AG10803 (cell line): Measurements from ENCODE around the gene MYL9.

Experiments
- DNase-seq: peaks from one replicate; pipeline ENCODE4 v3.0.0; 2010; ENCODE audit warnings: low read depth
- H3K4me3 ChIP-seq: 2 replicates; pipeline ENCODE4 v1.5.1; 2011; ENCODE audit warnings: mild to moderate bottlenecking, low read length, control low read depth
- TF ChIP-seq, protein P1 (sequence below): conservative IDR thresholded peaks from 2 replicates; pipeline ENCODE4 v1.5.1; 2011; ENCODE audit warnings: mild to moderate bottlenecking, low read length, control low read depth, inconsistent platforms

Gene MYL9

DNA sequence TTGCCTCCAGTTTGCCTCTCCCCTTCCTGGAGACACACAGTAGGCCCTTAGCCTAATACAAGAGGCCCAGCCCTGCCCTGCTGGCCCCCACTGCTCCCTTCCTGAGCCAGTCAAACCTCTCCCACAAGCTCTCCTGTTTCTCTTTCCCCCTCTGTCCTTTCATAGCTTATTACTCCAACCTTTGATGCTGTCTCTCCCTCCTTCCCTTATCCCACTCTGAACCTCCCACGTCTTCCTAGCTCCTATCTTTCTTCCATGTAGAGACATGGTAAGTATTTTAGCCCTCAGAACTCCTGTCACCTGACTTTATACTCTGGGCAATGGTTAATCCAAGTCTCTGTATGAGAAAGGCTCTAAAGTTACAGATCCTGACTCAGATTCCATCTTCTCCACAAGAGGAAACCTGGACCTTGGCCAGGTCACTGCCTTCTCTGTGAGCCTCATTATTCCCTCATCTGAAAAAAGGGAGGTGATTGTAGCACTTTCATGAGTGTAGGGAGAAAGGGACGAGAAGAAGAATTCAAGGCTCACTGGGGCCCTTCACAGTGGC lies 38.8 kb downstream of the MYL9 start:
- TF ChIP-seq, protein P1, sequence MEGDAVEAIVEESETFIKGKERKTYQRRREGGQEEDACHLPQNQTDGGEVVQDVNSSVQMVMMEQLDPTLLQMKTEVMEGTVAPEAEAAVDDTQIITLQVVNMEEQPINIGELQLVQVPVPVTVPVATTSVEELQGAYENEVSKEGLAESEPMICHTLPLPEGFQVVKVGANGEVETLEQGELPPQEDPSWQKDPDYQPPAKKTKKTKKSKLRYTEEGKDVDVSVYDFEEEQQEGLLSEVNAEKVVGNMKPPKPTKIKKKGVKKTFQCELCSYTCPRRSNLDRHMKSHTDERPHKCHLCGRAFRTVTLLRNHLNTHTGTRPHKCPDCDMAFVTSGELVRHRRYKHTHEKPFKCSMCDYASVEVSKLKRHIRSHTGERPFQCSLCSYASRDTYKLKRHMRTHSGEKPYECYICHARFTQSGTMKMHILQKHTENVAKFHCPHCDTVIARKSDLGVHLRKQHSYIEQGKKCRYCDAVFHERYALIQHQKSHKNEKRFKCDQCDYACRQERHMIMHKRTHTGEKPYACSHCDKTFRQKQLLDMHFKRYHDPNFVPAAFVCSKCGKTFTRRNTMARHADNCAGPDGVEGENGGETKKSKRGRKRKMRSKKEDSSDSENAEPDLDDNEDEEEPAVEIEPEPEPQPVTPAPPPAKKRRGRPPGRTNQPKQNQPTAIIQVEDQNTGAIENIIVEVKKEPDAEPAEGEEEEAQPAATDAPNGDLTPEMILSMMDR: no peak
- no peak overlapping the region for H3K4me3 ChIP-seq
- peak; percentile 15 for DNase-seq

DNA sequence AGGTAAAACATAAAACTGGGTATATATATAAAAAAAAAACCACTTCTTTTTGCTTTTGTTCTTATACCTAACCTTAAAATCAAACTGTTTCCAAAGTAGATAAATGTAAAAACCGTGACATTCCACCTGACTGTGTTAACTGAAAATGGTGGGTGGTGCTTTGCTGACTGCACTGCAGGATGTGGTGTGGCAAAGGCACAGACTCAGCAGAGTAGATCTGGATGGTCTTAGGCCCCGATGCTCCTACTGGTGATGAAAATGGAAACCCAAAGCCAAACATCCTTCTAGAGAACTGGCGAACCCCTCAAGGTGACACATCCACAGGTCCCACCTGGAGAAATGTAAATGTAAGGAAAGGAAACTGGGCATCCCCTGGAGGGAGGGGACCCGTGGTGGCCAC lies 41.0 kb downstream of the MYL9 start:
- TF ChIP-seq, protein P1: no peak
- no peak for DNase-seq
- H3K4me3 ChIP-seq: no peak overlapping the region

DNA sequence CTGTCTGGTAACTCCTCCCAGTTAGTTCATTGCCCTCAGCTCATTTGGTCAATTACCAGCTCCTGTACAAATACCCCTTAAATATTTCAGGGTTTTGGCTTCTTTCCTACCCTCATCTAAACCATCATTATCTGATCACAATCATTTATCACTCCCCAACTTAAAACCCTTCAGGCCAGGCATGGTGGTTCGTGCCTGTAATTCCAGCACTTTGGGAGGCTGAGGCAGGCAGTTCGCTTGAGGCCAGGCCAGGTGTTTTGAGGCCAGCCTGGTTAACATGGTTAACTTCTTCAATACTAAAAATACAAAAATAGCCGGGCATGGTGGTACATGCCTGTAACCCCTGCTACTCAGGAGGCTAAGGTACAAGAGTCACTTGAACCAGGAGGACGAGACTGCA lies 41.5 kb downstream of the MYL9 start:
- H3K4me3 ChIP-seq: no peak overlapping the region
- DNase-seq: no peak
- TF ChIP-seq, protein P1: no peak

DNA sequence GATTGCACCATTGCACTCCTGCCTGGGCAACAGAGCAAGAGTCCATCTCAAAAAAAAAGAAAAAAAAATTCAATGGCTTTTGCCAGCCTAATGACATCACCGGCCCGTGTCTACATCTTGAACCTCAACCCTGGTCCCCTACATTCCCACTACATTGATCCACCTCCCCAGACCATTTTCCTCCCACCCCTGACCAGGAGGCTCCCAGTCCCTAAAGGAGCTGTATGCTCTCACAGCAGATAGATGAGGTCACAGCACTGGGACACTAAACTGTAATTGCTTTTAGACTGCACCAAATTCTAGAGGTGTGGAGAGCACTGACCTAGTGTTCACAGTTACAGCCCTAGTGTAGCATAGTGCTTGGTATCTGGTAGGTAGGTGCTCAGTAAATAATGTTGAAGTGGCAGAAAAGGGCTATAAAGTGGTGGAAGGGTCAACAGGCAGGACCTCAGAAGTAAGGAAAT lies 42.7 kb downstream of the MYL9 start:
- no peak for DNase-seq
- TF ChIP-seq, protein P1: no peak
- H3K4me3 ChIP-seq: no peak overlapping the region

DNA sequence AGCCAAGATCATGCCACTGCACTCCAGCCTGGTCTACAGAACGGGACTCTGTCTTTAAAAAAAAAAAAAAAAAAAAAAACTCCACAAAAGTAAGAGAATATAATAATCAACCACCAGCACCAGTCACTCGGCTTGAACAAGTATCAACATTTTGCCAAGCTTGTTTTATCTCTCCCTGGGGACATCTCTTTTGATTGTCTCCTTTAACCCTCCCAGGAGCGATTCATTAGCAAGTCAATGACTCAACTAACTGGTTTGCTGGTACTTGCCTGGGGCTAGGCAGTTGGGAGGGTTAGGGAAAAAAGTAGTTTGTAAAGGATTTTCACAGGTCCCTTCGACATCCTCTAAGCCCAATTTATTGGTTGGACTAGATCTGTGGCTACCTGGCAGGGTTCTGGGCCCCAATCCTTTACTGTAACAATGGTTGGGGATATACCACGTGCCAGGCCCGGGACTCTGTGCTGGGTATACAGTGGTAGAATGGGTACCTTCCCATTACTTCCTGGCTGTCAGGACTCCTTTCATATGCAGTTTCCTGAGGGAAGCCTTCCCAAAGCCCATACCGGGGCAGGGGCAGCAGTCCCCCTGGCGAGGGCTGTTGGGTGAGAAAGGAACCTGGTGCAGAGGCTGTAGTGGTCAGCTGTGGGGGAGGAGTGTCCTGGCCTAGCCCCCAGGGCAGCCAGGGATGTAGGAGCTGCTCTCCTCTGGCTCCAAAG lies 44.2 kb downstream of the MYL9 start:
- H3K4me3 ChIP-seq: no peak overlapping the region
- TF ChIP-seq, protein P1: no peak
- DNase-seq: peak; percentile 66

DNA sequence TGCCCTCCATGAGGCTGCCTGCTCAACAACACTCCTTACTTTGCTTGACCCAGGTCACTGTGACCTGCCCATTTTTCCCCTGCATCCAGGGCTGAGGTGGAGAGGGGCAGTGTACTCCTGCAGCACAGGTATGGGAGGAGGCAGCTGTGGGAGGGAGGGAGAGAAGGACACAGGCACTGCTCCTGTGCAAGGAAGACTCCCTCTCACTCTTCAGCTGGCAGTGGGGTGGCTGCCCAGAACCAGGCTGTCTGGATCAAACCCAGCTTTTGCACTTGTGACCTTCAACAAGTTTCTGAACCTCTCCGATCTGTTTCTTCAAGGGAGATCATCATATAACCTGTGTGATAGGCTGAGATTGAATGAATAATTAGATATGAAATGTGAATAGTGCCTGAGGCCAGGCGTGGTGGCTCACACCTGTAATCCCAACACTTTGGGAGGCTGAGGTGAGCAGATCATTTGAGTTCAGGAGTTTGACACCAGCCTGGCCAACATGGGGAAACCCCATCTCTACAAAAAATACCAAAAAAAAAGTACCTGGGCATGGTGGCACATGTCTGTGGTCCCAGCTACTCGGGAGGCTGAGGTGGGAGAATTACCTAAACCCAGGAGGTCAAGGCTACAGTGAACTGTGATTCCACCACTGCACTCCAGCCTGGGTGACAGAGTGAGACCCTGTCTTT lies 46.2 kb downstream of the MYL9 start:
- H3K4me3 ChIP-seq: no peak overlapping the region
- TF ChIP-seq, protein P1: no peak
- no peak for DNase-seq
